HEK293T (cell line): ENCODE data around the gene TRAM2.

ENCODE experiments used
- CTBP1 ChIP-seq: fragments of 450-650 bp; IDR thresholded peaks from 2 replicates; pipeline ENCODE4 v1.6.1; 2016; ENCODE audit warnings: borderline replicate concordance
- ELF4 ChIP-seq: fragments of 450-650 bp; IDR thresholded peaks from 2 replicates; pipeline ENCODE4 v1.6.1; 2017; ENCODE audit warnings: antibody characterized with exemption
- FOXK2 ChIP-seq: fragments of 450-650 bp; IDR thresholded peaks from 2 replicates; pipeline ENCODE4 v1.6.1; 2016; ENCODE audit warnings: mild to moderate bottlenecking
- FOXM1 ChIP-seq: fragments of 450-650 bp; IDR thresholded peaks from 2 replicates; pipeline ENCODE4 v1.6.1; 2017; ENCODE audit warnings: mild to moderate bottlenecking, borderline replicate concordance
- HDGF ChIP-seq: fragments of 450-650 bp; IDR thresholded peaks from 2 replicates; pipeline ENCODE4 v1.6.1; 2017; ENCODE audit warnings: antibody characterized with exemption, borderline replicate concordance
- L3MBTL2 ChIP-seq: fragments of 450-650 bp; conservative IDR thresholded peaks from 2 replicates; pipeline ENCODE4 v1.6.1; 2016; ENCODE audit warnings: mild to moderate bottlenecking
- NFRKB ChIP-seq: fragments of 450-650 bp; IDR thresholded peaks from 2 replicates; pipeline ENCODE4 v1.6.1; 2016; ENCODE audit warnings: mild to moderate bottlenecking, moderate library complexity
- SP1 ChIP-seq: fragments of 450-650 bp; IDR thresholded peaks from 2 replicates; pipeline ENCODE4 v1.6.1; 2017
- TARDBP ChIP-seq: fragments of 450-650 bp; IDR thresholded peaks from 2 replicates; pipeline ENCODE4 v1.6.1; 2016
- ZNF384 ChIP-seq: fragments of 450-650 bp; IDR thresholded peaks from 2 replicates; pipeline ENCODE4 v1.6.1; 2016
- TF ChIP-seq, protein P1 (sequence below): fragments of 450-650 bp; IDR thresholded peaks from 2 replicates; pipeline ENCODE4 v1.6.1; 2016

GRCh38 chr6:52582996-52583395 is 6.1 kb upstream of the TRAM2 start:
- TF ChIP-seq TARDBP (no peak), ZNF384 (no peak), L3MBTL2 (no peak), FOXM1 (no peak), NFRKB (no peak), CTBP1 (no peak), FOXK2 (no peak), SP1 (no peak), HDGF (no peak), ELF4 (no peak)
- TF ChIP-seq, protein P1, sequence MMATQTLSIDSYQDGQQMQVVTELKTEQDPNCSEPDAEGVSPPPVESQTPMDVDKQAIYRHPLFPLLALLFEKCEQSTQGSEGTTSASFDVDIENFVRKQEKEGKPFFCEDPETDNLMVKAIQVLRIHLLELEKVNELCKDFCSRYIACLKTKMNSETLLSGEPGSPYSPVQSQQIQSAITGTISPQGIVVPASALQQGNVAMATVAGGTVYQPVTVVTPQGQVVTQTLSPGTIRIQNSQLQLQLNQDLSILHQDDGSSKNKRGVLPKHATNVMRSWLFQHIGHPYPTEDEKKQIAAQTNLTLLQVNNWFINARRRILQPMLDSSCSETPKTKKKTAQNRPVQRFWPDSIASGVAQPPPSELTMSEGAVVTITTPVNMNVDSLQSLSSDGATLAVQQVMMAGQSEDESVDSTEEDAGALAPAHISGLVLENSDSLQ, result no peak
